Peyer's patch (tissue), 4 donors: ENCODE measurements around the gene DNAJB4.
"Not testable (repeated sequence)": the region's sequence is repeated elsewhere in the genome, so short reads cannot be mapped to it uniquely, and the experiment has no call there.

ENCODE experiments used
- CTCF ChIP-seq, 6 experiments: fragments of 450-650 bp in 4 of 6; fragments of 200-600 bp in 2 of 6; sonication (generic) in 1 of 6; IDR thresholded peaks; one replicate each; pipeline ENCODE4 v1.5.1; 2017 to 2019; ENCODE audit warnings: antibody characterized with exemption in 6 of 6, mild to moderate bottlenecking in 3 of 6, moderate library complexity in 1 of 6
- POLR2A ChIP-seq, 2 donors: fragments of 450-650 bp; IDR thresholded peaks; one replicate each; pipeline ENCODE4 v1.5.1; 2017; ENCODE audit warnings: antibody characterized with exemption in 2 of 2, mild to moderate bottlenecking in 2 of 2, moderate library complexity in 2 of 2

- TF ChIP-seq POLR2A, CTCF (IDR thresholded peaks at IDR 0.05): not testable (repeated sequence)
These were observed 21.3 kb upstream of the DNAJB4 start for GRCh38 chr1:77983352-77983996.
